ENCODE data around the gene FBLIM1. TPM values are rescaled to one million over a fixed set of nuclear protein-coding genes. Genes with fewer than 3 reads are reported as not detected.

The FBLIM1 gene
- total RNA-seq, 1 experiment from 2014 or later = 25.6 TPM

GRCh38 chr1:15755646-15756040, 3.0 kb upstream of the FBLIM1 start:
- CTCF ChIA-PET = no interaction called here
- intact Hi-C loops (cut with micrococcal nuclease; ENCODE audit: unreplicated experiment) = no loop called here
- Mint-ChIP-seq H3K4me3 (ENCODE audit: low read depth, unreplicated experiment) (peak overlapping the region; percentile 66), H3K27ac (ENCODE audit: unreplicated experiment) (no peak overlapping the region), H3K36me3 (ENCODE audit: insufficient read depth, unreplicated experiment) (peaks cover 11% of the 10 kb centered on the region), H3K4me1 (ENCODE audit: low read depth, unreplicated experiment) (peaks cover 9% of the 10 kb centered on the region), H3K27me3 (ENCODE audit: unreplicated experiment) (no peaks in the 10 kb centered on the region), H3K9me3 (ENCODE audit: low read depth, unreplicated experiment) (no peaks in the 10 kb centered on the region)
- TF ChIP-seq, protein P1, sequence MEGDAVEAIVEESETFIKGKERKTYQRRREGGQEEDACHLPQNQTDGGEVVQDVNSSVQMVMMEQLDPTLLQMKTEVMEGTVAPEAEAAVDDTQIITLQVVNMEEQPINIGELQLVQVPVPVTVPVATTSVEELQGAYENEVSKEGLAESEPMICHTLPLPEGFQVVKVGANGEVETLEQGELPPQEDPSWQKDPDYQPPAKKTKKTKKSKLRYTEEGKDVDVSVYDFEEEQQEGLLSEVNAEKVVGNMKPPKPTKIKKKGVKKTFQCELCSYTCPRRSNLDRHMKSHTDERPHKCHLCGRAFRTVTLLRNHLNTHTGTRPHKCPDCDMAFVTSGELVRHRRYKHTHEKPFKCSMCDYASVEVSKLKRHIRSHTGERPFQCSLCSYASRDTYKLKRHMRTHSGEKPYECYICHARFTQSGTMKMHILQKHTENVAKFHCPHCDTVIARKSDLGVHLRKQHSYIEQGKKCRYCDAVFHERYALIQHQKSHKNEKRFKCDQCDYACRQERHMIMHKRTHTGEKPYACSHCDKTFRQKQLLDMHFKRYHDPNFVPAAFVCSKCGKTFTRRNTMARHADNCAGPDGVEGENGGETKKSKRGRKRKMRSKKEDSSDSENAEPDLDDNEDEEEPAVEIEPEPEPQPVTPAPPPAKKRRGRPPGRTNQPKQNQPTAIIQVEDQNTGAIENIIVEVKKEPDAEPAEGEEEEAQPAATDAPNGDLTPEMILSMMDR (IDR thresholded peaks at IDR 0.05; ENCODE audit: unreplicated experiment) = no peak
- BruUV-seq (replicated peaks) = no TSS peak
- DNase-seq = no peak

DNA sequence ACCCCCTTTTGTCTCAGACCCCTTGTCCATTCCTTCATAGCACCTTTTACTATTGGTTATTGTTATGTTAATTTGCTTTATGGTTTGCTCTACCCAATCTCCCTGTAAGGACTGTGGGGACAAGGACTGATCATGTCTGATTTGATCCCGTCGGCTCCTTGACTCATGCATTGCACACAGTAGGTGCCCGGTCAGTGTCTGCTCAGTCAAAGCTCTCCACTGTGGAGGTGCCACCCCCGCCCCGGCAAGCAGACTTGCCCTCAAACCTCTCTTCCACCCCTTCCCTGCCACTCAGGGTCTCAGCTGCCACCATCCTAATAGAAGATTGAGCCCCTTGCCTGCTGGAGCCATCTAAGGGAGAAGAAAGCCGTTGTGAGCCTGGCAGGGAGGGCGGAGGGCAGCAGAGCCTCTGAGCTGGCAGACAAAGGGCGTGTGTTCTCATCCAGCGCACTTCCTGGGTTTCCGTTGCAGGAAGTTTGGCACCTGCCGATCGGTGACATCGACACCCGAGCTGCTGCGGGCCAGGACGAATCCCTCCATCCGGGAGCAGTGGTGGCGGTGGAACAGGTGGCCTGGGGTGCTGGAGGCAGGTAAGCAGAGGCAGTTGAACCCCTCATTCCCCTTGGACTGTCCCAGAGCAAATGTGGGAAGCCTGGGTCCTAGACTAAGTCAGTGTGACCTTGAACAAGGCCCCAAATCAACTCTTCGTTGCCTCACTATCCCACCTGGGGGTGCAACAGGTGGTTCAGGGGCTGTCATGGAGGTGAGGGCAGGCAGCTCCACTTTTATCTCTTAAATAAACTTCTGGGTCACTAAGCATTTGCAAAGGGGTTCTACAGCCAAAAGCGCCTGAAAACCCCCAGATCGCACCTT, 2.2 kb upstream of the FBLIM1 start:
- Mint-ChIP-seq H3K9me3 (ENCODE audit: low read depth, unreplicated experiment) (no peaks in the 10 kb centered on the region), H3K4me1 (ENCODE audit: low read depth, unreplicated experiment) (peaks cover 9% of the 10 kb centered on the region), H3K27ac (ENCODE audit: unreplicated experiment) (peak overlapping the region; percentile 72), H3K36me3 (ENCODE audit: insufficient read depth, unreplicated experiment) (peaks cover 11% of the 10 kb centered on the region), H3K27me3 (ENCODE audit: unreplicated experiment) (no peaks in the 10 kb centered on the region), H3K4me3 (ENCODE audit: low read depth, unreplicated experiment) (peak overlapping the region; percentile 66)
- TF ChIP-seq, protein P1 (IDR thresholded peaks at IDR 0.05; ENCODE audit: unreplicated experiment) = no peak
- intact Hi-C loops (cut with micrococcal nuclease; ENCODE audit: unreplicated experiment) = no loop called here
- peak; percentile 69 for DNase-seq
- BruUV-seq (replicated peaks) = no TSS peak
- CTCF ChIA-PET = interaction anchor here (0.6 to 1.3 kb wide), 4 partner anchors 15 to 294 kb away, joined by 3 to 7 read pairs (median 4); no protein-coding TSS in a partner anchor

DNA sequence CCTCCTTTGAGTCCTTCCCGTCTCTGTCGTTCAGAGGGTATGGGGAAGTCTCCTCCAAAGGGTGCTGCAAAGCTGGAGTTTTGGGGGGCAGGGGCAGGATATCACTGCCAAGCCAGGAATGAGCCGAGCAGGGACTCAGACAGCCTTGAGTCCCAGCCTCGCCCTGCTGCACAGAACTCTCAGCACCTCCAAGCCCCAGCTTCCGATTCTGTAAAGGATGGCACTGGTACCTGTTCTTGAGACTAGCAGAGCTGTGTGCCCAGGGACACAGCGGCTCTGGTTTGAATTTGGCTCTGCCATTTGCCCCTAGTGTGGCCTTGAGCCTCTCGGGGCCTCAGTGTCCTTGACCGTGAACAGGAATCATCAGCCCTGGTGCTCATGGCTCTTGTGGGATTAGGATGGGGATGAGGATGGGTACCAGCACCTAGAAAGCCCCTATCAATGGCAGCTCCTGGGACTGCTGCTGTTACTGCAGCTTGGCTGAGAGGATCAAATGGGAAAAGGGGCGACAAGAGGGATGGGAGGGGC, 1.5 kb upstream of the FBLIM1 start:
- no peak overlapping the region for H3K27ac Mint-ChIP-seq (ENCODE audit: unreplicated experiment)
- CTCF ChIA-PET = interaction anchor here (1.0 to 1.3 kb wide), 2 partner anchors 16 to 35 kb away, joined by 3 to 7 read pairs; no protein-coding TSS in a partner anchor

GRCh38 chr1:15757575-15758342, 836 bp upstream of the FBLIM1 start:
- TF ChIP-seq, protein P1 (IDR thresholded peaks at IDR 0.05; ENCODE audit: unreplicated experiment) = no peak
- Mint-ChIP-seq H3K9me3 (ENCODE audit: low read depth, unreplicated experiment) (no peaks in the 10 kb centered on the region), H3K27ac (ENCODE audit: unreplicated experiment) (no peak overlapping the region), H3K36me3 (ENCODE audit: insufficient read depth, unreplicated experiment) (peaks cover 11% of the 10 kb centered on the region), H3K27me3 (ENCODE audit: unreplicated experiment) (no peaks in the 10 kb centered on the region), H3K4me3 (ENCODE audit: low read depth, unreplicated experiment) (peak overlapping the region; percentile 66), H3K4me1 (ENCODE audit: low read depth, unreplicated experiment) (peaks cover 9% of the 10 kb centered on the region)
- no peak for DNase-seq
- no TSS peak for BruUV-seq (replicated peaks)
- intact Hi-C loops (cut with micrococcal nuclease; ENCODE audit: unreplicated experiment) = no loop called here
- CTCF ChIA-PET = no interaction called here

More for the DNA sequence above, 1.5 kb upstream of the FBLIM1 start:
- Mint-ChIP-seq H3K4me3 (ENCODE audit: low read depth, unreplicated experiment) (peak overlapping the region; percentile 66), H3K36me3 (ENCODE audit: insufficient read depth, unreplicated experiment) (peaks cover 11% of the 10 kb centered on the region), H3K4me1 (ENCODE audit: low read depth, unreplicated experiment) (peaks cover 9% of the 10 kb centered on the region), H3K27me3 (ENCODE audit: unreplicated experiment) (no peaks in the 10 kb centered on the region), H3K9me3 (ENCODE audit: low read depth, unreplicated experiment) (no peaks in the 10 kb centered on the region)
- no peak for DNase-seq
- intact Hi-C loops (cut with micrococcal nuclease; ENCODE audit: unreplicated experiment) = no loop called here
- TF ChIP-seq, protein P1 (IDR thresholded peaks at IDR 0.05; ENCODE audit: unreplicated experiment) = no peak
- TSS peak; percentile 93 for BruUV-seq (replicated peaks)

Measured in Calu3 (cell line).